Measurements from ENCODE around the gene RAB26.
"Not testable (repeated sequence)": the region's sequence is repeated elsewhere in the genome, so short reads cannot be mapped to it uniquely, and the experiment has no call there.

Gene RAB26, protein sequence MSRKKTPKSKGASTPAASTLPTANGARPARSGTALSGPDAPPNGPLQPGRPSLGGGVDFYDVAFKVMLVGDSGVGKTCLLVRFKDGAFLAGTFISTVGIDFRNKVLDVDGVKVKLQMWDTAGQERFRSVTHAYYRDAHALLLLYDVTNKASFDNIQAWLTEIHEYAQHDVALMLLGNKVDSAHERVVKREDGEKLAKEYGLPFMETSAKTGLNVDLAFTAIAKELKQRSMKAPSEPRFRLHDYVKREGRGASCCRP

DNA sequence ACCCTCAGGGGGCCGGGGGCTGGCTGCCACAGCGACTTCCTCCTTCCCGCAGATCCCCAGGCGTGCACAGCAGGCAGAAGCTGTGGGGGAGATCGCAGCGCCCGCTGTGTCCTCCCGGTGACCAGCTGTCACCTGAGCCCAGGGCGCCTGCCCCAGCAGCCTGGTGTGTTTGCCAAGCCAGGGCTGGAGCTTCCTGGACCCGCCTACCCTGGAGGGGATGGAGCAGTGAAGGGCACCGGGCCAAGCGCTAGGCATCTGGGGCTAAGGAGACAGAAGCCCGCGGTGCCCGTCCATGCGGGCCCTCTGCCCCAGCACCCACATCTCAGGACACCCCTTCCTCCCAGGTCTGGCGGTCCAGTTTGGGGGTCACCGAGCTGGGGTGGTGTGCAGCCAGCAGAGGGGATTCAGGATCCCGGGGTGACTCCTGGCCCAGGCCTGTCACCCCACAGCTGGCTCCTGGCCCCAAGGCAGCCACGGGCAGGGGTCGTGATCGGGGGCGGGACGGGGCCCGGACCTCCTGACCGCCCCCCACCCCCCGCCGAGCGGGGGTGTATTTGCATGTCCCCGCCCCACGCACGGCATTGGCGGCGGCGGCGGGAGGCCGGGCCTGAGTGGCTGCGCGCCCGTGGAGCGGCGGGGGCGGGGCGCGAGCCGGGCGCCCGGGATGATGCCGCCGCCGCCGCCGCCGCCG, at the start of gene RAB26:
TSS of gene RAB26 (plus strand) at position 645 of the 691 bp plus-strand sequence. CDS start 159 bp downstream, outside the sequence.
- peak; percentile 42 for DNase-seq (ENCODE audit: low spot score)

DNA sequence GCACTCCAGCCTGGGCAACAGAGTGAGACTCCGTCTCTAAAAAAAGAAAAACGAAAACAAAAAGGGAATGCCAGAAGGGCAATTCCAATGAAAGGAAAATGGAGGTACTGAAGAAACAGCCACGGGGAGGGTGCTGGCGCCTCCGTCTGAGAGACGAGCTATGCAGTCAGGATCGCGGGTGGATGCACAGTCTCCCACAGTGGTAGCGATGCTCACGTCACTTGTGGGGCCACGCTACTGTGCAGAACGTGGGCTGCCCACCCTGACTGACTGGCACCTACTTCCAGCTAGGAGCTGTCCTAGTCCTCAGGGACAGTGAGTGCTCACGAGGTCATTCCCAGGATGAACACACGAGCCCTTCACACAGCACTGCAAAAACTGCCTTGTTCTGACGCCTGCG, 46.8 kb upstream of the RAB26 start:
- not testable (repeated sequence) for DNase-seq (ENCODE audit: low spot score)

DNA sequence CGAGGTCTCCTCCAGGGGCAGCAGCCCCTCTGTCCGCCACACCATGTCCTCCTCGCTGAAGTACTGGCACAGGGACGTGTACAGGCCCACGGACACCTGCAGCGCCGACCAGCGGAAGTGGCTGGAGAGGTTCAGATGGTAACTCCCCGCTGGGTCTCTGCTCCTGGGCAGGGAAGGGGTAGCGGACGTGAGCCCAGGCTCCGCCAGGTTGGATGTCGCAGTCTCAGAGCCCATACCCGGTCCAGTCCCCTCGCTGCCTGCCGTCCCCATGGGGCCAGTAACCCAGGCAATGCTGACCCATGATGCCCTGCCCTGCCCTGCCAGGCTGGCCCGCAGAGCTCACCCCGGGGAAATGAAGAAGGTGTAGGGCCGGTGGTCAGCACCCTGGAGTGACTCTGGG, 46.0 kb upstream of the RAB26 start:
- no peak for DNase-seq (ENCODE audit: low spot score)

DNA sequence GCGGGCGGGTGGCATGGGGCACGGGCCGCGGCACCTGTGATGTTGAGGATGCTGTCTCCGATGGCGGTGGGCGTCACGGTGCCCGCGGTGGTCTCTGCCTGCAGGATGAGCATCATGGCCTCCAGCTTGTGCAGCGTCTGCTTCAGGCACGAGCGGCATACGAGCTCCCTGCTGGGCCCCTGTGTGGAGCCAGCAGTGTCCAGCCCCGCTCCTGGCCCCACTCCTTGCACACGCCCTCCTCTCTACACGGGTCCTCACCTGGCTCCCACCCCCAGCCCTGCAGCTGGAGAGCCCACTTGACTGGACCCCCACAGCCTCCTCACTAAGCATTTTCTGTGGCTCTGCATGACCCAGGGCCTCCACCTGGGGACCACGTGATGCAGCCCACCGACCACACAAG, 44.0 kb upstream of the RAB26 start:
- DNase-seq (ENCODE audit: low spot score), result not testable (repeated sequence)

DNA sequence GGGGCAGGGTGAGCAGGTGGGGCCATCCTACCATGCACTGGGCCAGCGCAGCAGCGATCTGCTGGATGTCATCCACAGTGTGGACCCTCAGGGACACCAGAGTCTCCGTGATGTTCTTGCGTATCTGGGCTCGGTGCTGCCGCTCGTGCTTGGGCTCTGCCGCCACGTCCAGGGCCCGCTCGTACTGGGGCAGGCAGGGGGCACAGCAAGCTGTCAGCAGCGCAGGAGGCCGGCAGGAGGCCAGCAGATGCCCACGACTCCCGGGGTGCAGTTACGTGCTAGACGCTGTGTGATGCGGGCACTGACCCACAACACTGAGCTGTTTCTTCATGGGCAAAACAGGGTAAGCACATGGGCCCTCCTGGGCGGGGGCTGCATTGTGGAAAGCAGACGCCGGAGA, 43.1 kb upstream of the RAB26 start:
- not testable (repeated sequence) for DNase-seq (ENCODE audit: low spot score)

DNA sequence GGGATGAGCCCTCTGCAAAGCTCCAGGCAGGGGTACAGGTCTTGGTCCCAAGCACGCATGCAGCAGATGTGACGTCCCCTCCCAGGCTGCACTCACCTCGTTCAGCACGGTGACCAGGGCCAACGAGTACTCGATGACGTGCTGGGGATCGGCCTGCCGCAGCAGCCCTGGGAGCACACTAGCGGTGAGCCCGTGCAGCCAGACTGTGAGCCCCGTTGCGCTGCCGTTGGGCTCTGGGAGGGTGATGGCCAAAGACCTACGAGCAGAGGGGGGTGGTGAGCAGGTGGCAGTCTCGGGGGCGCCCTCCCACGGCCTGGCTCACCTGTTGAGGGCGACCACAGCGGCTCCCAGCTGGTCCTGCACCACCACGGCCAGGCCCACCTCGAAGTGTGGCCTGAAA, 42.7 kb upstream of the RAB26 start:
- DNase-seq (ENCODE audit: low spot score), result not testable (repeated sequence)

DNA sequence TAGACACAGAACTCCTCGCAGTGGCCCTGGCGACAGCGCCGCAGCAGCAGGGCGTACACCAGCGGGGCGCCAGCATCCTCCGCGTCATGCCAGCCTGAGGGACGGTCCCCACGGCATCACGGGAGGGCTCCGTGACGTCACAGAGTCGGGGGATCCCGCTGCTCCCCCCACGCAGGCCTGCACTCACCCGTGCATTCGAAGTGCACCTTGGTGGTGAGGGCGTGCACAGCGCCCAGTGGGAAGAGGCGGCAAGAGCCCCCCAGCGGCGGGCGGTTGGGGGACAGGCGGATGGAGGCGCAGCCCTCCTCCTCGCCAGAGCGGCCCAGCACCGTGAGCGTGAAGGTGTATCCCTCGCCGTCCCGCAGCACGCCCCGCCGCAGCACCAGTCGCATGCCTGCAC, 42.2 kb upstream of the RAB26 start:
- DNase-seq (ENCODE audit: low spot score), result not testable (repeated sequence)

DNA sequence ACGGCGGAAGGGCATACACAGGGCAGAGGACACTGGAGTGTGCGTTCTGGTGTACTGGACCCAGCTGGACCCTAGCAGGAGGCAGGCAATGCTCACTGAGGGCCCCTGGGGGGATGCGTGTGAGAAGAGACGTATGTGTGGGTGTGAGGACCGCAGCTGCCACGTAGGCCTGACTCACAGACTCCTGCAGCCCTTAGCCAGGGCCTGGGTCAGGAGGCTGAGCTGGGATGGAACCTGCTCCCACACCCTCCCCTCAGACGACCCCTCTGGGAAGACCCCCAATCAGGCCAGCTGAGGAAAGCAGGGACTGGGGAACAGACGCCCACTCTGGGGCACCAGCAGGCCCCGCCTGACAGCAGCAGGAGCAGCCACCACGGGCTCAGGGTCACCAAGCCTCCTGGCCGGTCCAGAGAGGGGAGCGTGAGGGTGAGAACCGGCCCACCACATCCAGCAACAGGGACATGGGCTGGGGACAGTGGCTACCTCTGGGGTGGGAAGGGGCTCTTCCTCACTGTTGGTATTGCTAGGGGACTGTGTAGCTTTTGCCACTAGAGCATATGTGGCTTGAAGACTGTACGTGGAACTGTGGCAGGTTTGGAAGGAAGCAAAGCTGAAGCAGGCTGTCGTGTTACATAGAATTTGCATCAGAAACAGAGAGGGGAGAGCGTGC, 41.2 kb upstream of the RAB26 start:
- DNase-seq (ENCODE audit: low spot score), result not testable (repeated sequence)

DNA sequence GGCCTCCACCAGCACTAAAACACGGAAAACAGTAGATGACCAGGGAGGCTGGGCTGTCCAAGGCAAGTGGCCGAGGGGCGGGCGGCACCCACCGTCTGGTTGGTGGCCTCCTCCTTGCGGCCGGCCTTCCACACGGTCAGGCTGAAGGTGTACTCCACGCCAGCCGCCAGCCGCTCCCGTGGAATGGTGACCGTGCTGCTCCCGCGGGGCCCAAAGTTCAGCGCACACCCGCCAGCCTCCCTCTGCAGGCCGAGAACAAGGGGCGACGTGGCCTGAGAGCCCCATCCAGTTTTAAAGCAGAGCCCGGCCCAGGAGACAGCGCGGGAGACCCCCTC, 40.7 kb upstream of the RAB26 start:
- DNase-seq (ENCODE audit: low spot score), result not testable (repeated sequence)

DNA sequence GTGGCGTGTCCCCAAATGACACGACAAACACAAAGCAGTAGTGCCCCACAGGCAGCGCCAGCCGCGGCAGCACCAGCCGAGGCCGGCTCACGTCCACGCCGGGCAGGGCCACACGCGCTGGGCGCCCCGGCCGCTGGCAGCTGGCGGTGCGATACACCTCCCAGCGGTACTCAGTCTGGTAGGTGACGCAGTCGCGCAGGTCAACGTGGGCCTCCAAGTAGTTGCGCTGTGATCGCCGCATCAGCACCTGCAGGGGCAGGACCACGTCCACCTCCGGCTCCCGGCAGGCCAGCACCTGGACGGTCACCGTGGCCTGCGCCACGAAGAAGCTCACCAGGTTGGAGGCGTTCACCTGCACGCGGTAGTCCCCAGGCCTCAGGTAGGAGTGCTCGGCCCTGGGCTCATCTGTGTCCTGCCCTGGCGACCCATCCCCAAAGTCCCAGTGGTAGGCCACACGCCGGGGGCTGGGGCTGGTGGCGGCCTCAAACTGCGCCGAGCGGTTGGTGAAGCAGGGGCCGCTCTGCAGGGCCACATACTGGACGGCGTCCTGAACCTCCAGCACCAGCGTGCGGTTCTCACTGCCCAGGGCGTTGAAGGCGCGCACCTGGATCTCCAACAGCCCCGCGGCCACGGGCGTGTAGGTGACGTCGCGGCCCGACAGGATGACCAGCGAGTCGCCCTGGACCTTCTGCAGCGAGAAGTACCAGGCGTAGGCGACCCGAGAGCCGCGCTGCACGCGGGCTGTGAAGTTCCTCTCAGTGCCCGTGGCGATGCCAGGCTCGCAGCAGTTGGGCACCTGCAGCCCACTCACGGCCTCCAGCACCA, 39.8 kb upstream of the RAB26 start:
- DNase-seq (ENCODE audit: low spot score), result not testable (repeated sequence)

DNA sequence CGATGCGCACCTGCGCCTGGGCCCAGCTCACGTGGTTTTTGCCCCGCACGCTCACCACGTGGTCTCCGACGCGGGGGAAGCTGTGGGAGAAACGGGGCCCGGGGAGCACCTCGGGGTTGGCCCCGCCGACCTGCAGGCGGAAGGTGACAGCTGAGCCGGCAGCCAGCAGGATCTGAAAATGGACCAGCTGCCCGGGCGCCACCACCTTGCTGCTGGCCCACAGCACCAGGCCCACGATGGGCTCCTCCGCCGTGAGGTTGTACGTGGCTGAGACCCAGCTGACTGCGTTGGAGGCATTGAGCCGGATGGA, 39.2 kb upstream of the RAB26 start:
- not testable (repeated sequence) for DNase-seq (ENCODE audit: low spot score)

DNA sequence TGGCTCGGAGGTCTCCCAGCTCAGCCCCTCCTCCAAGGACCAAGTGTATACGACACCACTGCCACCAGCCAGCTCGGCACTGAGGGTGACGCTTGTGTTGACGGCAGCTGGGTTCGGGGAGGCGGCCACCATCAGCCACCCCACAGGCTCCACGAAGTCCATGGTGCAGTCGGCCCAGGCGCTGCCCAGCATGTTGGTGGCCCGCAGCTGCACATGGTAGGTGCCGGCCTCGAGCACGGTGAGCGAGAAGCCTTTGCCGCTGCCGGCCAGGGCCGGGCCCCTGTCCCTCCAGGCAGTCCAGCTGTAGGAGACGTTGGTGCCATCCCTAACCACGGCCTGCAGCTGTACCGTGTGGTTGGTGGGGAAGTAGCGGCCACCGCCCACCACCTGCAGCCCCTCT, 38.6 kb upstream of the RAB26 start:
- DNase-seq (ENCODE audit: low spot score), result not testable (repeated sequence)

DNA sequence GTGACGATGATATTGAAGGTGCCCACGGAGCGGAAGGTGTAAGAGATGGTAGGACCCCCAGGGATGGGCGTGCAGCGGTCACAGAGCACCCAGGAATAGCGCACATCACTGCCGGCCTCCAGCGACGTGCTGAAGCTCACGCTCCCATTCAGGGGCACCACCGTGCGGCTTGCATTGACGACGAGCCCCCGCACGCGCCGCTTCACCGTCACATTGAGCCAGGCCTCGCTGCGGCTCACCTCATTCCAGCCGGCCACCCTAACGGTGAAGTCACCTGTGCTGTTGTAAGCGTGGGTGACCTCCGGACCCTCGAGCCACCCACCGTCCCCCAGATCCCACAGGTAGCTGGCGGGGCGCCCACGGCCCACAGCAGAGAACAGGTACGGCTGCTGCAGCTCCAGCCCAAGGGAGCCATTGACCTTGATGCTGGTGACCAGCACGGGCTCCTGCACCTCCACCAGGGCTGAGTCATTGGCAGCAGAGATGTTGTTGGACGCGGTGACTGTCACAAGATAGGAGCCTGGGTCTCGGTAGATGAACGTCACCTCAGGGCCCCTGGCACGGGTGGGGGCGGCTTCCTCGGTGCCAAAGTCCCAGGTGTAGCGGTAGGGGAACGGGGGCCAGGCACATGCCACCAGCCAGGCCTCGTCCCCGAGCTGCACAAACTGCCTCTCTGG, 38.0 kb upstream of the RAB26 start:
- not testable (repeated sequence) for DNase-seq (ENCODE audit: low spot score)

DNA sequence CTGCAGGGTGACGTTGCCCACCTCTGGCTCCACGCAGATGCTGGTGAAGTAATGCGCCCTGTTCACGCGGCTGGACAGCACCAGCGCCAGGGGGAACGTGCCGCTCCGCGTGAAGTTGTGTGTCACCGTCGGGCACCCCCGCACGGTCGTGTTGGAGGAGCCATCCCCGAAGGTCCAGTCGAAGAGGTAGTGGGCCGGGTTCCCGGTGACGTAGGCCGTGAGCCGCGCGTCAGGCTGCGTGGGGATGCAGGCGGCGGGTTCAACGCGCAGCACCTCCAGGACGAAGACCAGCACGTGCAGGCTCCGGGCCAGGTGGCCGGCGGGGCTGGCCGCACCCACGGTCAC, 37.4 kb upstream of the RAB26 start:
- DNase-seq (ENCODE audit: low spot score), result not testable (repeated sequence)

DNA sequence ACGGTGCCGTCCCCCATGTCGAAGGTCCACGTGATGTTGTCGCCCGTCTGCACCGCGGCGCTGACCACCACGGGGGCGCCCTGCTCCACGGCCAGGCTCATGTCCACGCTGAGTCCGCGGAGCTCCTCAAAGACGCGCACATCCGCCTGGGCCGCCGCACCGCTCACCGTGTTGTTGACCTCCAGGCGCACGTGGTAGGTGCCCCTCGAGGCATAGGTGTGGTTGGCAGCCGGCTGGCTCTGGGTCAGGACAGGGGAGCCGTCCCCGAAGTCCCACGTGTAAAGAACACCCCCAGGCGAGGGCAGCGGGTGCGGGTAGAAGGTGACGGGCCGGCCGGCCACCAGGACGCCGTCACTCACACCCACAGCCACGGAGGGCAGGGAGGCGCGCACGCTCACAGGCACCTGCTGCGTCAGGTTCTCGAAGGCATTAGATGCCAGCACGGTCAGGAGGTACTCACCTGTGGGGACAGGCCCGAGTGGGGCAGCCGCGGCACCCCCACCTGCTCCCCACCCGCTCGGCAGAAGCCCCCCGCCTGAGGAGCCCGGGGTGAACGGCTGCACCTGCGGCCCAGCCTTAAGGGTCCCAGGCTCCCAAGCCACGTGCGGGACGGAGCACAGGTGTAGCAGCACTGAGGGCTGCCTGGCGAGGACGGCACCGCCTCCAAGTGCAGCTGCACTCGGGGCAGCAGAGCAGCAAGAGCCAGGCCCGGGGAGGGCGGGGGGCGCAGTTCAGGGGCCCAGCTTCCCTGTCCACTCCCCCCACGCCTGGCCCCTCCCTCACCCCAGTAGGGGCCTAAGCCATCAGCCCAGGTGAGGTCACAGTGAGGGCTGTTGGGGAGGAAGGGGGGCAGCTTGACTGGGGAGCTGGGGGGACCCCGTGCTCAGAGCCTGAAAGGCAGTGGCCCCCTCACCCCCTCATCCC, 36.8 kb upstream of the RAB26 start:
- DNase-seq (ENCODE audit: low spot score), result not testable (repeated sequence)

DNA sequence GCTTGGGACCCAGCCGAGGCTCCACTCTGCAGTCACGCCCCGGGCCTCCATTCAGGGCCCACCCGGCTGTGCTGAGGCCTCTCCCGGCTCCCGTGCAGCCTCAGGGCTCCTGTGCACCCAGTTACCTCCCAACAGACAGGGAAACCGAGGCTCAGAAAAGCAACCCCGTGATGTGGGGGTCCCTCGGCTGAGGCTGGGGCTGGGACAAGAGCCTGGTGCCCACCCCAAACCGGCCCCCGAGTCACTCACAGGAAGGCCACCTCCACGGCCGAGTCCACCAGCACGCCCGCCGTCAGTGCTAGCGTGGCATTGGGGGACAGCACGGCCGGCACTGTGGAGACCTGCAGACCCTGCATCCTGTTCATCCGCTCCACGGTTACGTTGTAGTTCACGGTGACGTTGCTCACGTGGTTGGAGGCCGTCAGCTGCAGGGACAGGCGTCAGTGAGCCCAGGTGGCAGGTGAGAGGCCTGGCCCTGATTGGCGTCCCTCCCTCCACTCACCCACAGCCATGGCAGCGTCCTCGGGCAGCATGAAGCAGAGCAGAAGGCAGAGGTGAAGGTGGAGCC, 35.8 kb upstream of the RAB26 start:
- not testable (repeated sequence) for DNase-seq (ENCODE audit: low spot score)

DNA sequence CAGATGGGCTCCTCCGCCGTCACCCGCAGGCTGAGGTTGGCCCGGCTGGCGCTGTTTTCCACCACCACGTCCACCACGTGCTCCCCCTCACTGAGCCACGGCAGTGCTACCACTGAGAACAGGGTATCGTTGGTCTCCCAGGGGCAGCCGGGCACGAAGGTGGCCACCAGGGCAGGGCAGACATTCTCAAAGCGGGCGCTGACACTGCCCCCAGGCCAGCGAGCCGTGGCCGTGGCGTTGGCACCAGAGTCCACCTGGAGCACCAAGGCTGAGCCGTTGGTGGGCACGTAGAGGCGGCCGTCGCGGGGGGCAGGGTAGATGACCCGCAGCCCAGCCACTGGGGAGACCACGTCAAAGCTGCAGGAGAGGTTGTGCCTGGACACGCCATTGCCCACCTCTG, 34.2 kb upstream of the RAB26 start:
- not testable (repeated sequence) for DNase-seq (ENCODE audit: low spot score)

DNA sequence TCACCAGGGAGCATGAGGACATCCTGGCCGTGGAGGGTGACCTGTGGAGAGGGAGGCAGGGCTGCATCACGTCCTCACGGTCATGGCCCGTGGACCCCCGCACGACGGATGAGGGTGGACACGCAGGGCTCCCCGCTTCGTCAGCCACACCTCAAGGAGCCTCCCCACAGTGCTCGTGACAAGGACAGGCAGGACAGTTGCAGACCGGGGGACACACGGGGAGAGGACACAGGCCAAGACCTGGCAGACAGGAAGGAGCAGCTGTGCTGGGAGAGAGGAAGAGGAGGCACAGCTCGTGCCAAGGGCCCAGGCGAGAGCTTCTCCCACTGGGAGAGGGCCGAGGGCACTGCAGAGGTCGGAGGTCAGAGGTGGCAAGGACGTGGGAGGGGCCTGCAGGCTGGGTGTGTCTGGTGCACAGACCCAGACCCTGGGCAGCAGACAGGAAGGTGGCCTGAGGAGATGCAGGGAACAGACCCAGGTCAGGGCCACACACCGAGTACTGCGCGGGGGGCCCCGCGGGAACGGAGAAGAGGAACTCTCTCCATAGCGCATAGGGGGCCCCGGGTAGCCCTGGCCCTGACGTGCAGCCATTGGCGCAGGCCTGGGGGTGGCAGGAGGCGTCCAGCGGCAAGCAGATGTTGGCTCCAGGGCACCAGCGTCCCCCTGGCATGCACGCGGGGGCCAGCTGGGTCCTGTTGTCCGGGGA, 33.4 kb upstream of the RAB26 start:
- DNase-seq (ENCODE audit: low spot score), result not testable (repeated sequence)

DNA sequence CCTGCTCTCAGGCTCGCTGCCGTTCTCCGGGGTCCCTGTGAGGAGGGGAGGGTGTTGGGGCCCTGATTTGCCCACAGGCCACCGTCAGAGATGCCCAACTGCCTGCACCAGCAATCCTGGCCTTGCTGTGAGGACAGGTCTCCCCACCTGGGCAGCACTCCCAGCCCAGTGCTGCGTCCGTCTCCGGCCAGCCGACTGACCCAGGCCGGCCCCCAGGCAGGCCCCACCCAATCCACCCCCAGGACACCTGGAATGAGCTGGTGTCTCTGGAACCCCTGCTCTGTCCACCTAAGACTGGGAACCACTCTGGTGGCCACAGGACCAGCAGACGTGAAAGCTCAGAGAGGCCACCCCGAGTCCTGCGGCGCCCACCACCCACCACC, 32.8 kb upstream of the RAB26 start:
- no peak for DNase-seq (ENCODE audit: low spot score)

DNA sequence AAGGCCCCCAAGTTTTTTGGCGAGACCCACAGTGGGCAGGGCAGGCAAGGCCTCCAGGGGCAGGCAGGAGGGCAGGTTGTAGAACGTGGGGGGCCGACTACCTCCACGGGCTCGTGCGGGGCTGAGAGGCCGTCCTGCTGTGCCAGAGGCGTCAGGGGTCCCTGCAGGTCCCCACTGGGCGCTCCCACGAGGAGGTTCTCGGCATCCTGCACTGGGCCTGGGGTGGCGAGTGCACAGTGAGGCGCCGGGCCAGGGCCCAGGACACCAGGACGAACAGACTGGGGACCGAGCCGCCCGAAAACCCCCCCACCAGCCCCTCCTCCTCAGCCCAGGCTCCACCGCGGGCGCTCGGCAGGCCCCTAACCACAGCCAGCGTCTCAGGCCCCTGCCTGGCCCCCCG, 32.0 kb upstream of the RAB26 start:
- not testable (repeated sequence) for DNase-seq (ENCODE audit: low spot score)
